ENCODE data around the gene ZMYND8. TPM values are rescaled to one million over a fixed set of nuclear protein-coding genes. Genes with fewer than 3 reads are reported as not detected.

The ZMYND8 gene
- total RNA-seq, 2 donors from 2014 or later = 22.0 to 35.3 TPM

DNA sequence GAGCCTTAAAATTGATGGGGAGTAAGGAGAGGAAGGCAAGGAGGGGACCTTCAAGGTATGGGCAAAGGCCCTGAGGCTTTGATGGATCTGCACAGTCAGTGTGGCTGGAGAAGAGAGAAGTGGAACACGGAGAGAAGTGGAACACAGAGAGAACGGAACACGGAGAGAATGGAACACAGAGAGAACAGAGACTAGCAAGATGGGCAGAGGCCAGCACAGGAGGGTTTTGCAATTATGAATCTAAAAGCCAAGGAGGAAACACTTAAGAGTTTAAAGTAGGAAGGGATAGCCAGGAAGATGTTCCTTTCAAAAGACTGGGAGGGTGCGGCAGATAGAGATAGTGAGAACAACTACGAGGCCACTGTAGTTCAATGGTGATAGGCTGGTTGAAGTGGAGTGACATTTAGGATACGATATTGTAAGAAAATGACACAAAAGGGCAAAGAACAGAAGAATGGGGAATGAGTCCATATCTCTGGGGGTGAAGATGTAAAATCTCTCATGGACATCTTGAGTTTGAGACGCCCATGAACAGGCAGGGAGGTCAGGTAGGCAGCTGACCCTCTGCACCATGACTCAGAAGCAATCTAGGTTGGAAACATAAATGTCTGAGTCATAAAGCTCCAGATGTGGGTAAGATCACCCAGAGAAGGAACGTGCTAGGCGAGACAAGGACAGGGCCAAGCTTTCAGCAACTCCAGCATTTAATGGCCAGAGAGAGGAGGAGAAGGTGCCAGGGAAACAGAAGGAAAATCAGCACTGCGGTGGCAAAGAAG lies 25.4 kb downstream of the ZMYND8 start:
- Histone ChIP-seq H3K4me3 (no peak overlapping the region), H3K27ac (peak overlapping the region; percentile 81 to 82), H3K4me1 (peaks cover 0 to 96% of the 10 kb centered on the region in 2 donors), H3K27me3 (no peaks in the 10 kb centered on the region), H3K9me3 (no peaks in the 10 kb centered on the region), H3K36me3 (no peaks in the 10 kb centered on the region)
- TF ChIP-seq CTCF (IDR thresholded peaks at IDR 0.05) = no peak
- DNase-seq (ENCODE audit: low spot score) = no peak

- H3K4me1 ChIP-seq = peaks cover 0 to 85% of the 10 kb centered on the region in 2 donors
- no peak for TF ChIP-seq CTCF (IDR thresholded peaks at IDR 0.05)
- peak overlapping the region in 1 of 2 donors; percentile 58 for H3K27ac ChIP-seq
- DNase-seq (ENCODE audit: low spot score) = no peak
- H3K27me3 ChIP-seq = no peaks in the 10 kb centered on the region
- no peaks in the 10 kb centered on the region for H3K9me3 ChIP-seq
- H3K36me3 ChIP-seq = no peaks in the 10 kb centered on the region
- H3K4me3 ChIP-seq = no peak overlapping the region
These were observed 26.4 kb downstream of the ZMYND8 start for GRCh38 chr20:47330071-47330470.

- Histone ChIP-seq H3K36me3 (no peaks in the 10 kb centered on the region), H3K4me1 (peaks cover 0 to 67% of the 10 kb centered on the region in 2 donors), H3K27ac (peak overlapping the region; percentile 58 to 63), H3K4me3 (no peak overlapping the region), H3K9me3 (no peaks in the 10 kb centered on the region), H3K27me3 (no peaks in the 10 kb centered on the region)
- no peak for TF ChIP-seq CTCF (IDR thresholded peaks at IDR 0.05)
- no peak for DNase-seq (ENCODE audit: low spot score)
These were observed 28.4 kb downstream of the ZMYND8 start for GRCh38 chr20:47328129-47328528.

DNA sequence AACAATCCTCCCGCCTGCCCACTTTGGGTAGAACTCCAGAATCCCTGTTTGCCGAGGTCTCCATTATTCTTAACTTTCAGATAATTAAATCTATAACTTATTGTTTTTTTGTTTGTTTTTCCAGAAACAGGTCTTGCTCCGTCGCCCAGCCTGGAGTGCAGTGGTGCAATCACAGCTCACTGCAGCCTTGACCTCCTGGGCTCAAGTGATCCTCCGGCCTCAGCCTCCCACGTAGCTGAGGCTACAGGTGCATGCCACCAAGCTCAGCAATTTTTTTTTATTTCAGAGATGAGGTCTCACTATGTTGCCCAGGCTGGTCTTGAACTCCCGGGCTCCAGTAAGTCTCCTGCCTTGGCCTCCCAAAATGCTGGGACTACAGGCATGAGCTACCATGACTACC lies 28.8 kb downstream of the ZMYND8 start:
- Histone ChIP-seq H3K4me1 (peaks cover 0 to 62% of the 10 kb centered on the region in 2 donors), H3K9me3 (no peaks in the 10 kb centered on the region), H3K4me3 (no peak overlapping the region), H3K27ac (peak overlapping the region; percentile 58 to 63), H3K27me3 (no peaks in the 10 kb centered on the region), H3K36me3 (no peaks in the 10 kb centered on the region)
- no peak for TF ChIP-seq CTCF (IDR thresholded peaks at IDR 0.05)
- DNase-seq (ENCODE audit: low spot score) = no peak

GRCh38 chr20:47326658-47327268 lies 29.7 kb downstream of the ZMYND8 start:
- H3K27me3 ChIP-seq = no peaks in the 10 kb centered on the region
- H3K9me3 ChIP-seq = no peaks in the 10 kb centered on the region
- TF ChIP-seq CTCF (IDR thresholded peaks at IDR 0.05) = no peak
- H3K36me3 ChIP-seq = no peaks in the 10 kb centered on the region
- DNase-seq (ENCODE audit: low spot score) = no peak
- H3K27ac ChIP-seq = peak overlapping the region in 1 of 2 donors; percentile 47
- peaks cover 0 to 56% of the 10 kb centered on the region in 2 donors for H3K4me1 ChIP-seq
- H3K4me3 ChIP-seq = no peak overlapping the region

All from right atrium auricular region (tissue), 2 donors.